B cell (primary cell): ENCODE results near the gene SKIC2. TPM values are rescaled to one million over a fixed set of nuclear protein-coding genes. Genes with fewer than 3 reads are reported as not detected.
A peak's percentile ranks its signal among the peaks of the same experiment; 100 is the strongest.
"Not testable (repeated sequence)": the region's sequence is repeated elsewhere in the genome, so short reads cannot be mapped to it uniquely, and the experiment has no call there.

ENCODE experiments used
- ATAC-seq: fragments of 200-7000 bp; cut with Tn5 transposase; one replicate; pipeline ENCODE4 v1.10.0; 2021; ENCODE audit warnings: low read depth, mild to moderate bottlenecking, moderate number of reproducible peaks, moderate library complexity
- CTCF ChIA-PET: fragments of 350-600 bp; sonication (Branson Sonifier 250); formaldehyde crosslinking; loops from one replicate; lab custom pipeline; 2021; ENCODE audit warnings: antibody characterized with exemption, inconsistent platforms; lab: Charles Lee
- POLR2A ChIA-PET: fragments of 350-600 bp; sonication (Branson Sonifier 250); formaldehyde crosslinking; loops from one replicate; lab custom pipeline; 2021; ENCODE audit warnings: antibody characterized with exemption; lab: Charles Lee
- DNase-seq: peaks from one replicate; pipeline ENCODE4 v3.0.0; 2013
- H2AFZ ChIP-seq: 2 replicates; pipeline ENCODE4 v1.6.1; 2012; ENCODE audit warnings: mild to moderate bottlenecking, low read depth, low read length; ENCODE audit not compliant: insufficient read depth, poor library complexity, severe bottlenecking
- H3K27ac ChIP-seq, 2 donors: 1 replicate in 1 of 2; 2 replicates in 1 of 2; pipeline ENCODE4 v1.5.1; 2012 to 2013; ENCODE audit warnings: low read length in 2 of 2, mild to moderate bottlenecking in 2 of 2, moderate library complexity in 1 of 2
- H3K27me3 ChIP-seq, 4 experiments: fragments of 200-600 bp in 1 of 4; sonication (generic) in 1 of 4; replicated peaks in 1 of 4; 1 replicate in 2 of 4; 2 replicates in 2 of 4; pipeline versions ENCODE4 v1.6.1 to v1.7.0; 2013 to 2016; ENCODE audit warnings: low read length in 3 of 4, mild to moderate bottlenecking in 2 of 4, mixed read lengths in 1 of 4, moderate library complexity in 1 of 4; ENCODE audit not compliant: insufficient read depth in 4 of 4, control insufficient read depth in 3 of 4; ENCODE audit errors: control extremely low read depth in 1 of 4
- H3K36me3 ChIP-seq, 2 experiments: replicated peaks in 1 of 2; 1 replicate in 1 of 2; 2 replicates in 1 of 2; pipeline versions ENCODE4 v1.6.1 to v1.7.1; 2013; ENCODE audit warnings: low read length in 1 of 2; ENCODE audit not compliant: insufficient read depth in 2 of 2, control insufficient read depth in 1 of 2; ENCODE audit errors: control extremely low read depth in 1 of 2, extremely low read depth in 1 of 2
- H3K4me1 ChIP-seq, 2 donors: fragments of 200-600 bp in 1 of 2; sonication (generic) in 1 of 2; 1 replicate in 1 of 2; 2 replicates in 1 of 2; pipeline versions ENCODE4 v1.5.1 to v1.6.1; 2013 to 2017; ENCODE audit warnings: low read length in 2 of 2; ENCODE audit not compliant: control insufficient read depth in 2 of 2, insufficient read depth in 2 of 2
- H3K4me2 ChIP-seq: replicated peaks from 2 replicates; pipeline ENCODE3; 2012; ENCODE audit warnings: mild to moderate bottlenecking, low read depth, low read length; ENCODE audit not compliant: poor library complexity, severe bottlenecking
- H3K4me3 ChIP-seq, 5 experiments: fragments of 200-600 bp in 1 of 5; sonication (generic) in 1 of 5; 1 replicate in 3 of 5; 2 replicates in 2 of 5; pipeline versions ENCODE4 v1.5.1 to v1.7.0; 2011 to 2016; ENCODE audit warnings: low read length in 4 of 5, mild to moderate bottlenecking in 4 of 5, low read depth in 2 of 5, control low read depth in 1 of 5, moderate library complexity in 1 of 5; ENCODE audit not compliant: insufficient read depth in 1 of 5; ENCODE audit errors: control extremely low read depth in 1 of 5, extremely low read depth in 1 of 5
- H3K79me2 ChIP-seq: fragments of 200-600 bp; sonication (generic); one replicate; pipeline ENCODE4 v1.6.0; 2016; ENCODE audit warnings: low read length; ENCODE audit not compliant: control insufficient read depth, insufficient read depth
- H3K9ac ChIP-seq: fragments of 200-600 bp; sonication (generic); 2 replicates; pipeline ENCODE4 v1.6.1; 2017; ENCODE audit warnings: mild to moderate bottlenecking, low read length, moderate library complexity
- H3K9me3 ChIP-seq, 3 donors: one replicate each; pipeline versions ENCODE4 v1.6.1 to v1.7.1; 2013; ENCODE audit warnings: low read length in 2 of 3; ENCODE audit not compliant: control insufficient read depth in 2 of 3, insufficient read depth in 1 of 3; ENCODE audit errors: control extremely low read depth in 1 of 3
- H4K20me1 ChIP-seq: 2 replicates; pipeline ENCODE4 v1.6.0; 2012; ENCODE audit warnings: mild to moderate bottlenecking, low read length; ENCODE audit not compliant: insufficient read depth, control insufficient read depth, poor library complexity, severe bottlenecking
- H3K27ac Mint-ChIP-seq: one replicate; pipeline ENCODE4 v1.8.0; 2021; ENCODE audit warnings: mixed read lengths
- H3K27me3 Mint-ChIP-seq: one replicate; pipeline ENCODE4 v1.8.0; 2021; ENCODE audit warnings: mixed read lengths
- H3K4me1 Mint-ChIP-seq: one replicate; pipeline ENCODE4 v1.8.0; 2021; ENCODE audit warnings: mixed read lengths
- H3K4me3 Mint-ChIP-seq: one replicate; pipeline ENCODE4 v1.8.0; 2021; ENCODE audit warnings: mixed read lengths
- H3K9me3 Mint-ChIP-seq: one replicate; pipeline ENCODE4 v1.8.0; 2022; ENCODE audit warnings: mixed read lengths; ENCODE audit not compliant: insufficient read depth
- WGBS: methylation state at CpG from one replicate; pipeline ENCODE4 v1.1.5; 2013; ENCODE audit warnings: missing lambda C conversion rate; ENCODE audit not compliant: insufficient coverage; 5-methylcytosine and 5-hydroxymethylcytosine counted together
- intact Hi-C: fragments of 100-400 bp; cut with micrococcal nuclease; formaldehyde crosslinking; loops from one replicate; pipeline ENCODE4 v1.10.0; 2022
- polyA plus RNA-seq: library from polyadenylated mRNA; depleted of rRNA; stranded (reverse); fragments of >200 nt; gene quantifications from 2 replicates; pipeline ENCODE4 v1.2.3, GENCODE V29; 2012
- total RNA-seq, 2 donors: library from RNA; stranded (reverse); fragments of 120-200 nt in 1 of 2; gene quantifications; 1 replicate in 1 of 2; 2 replicates in 1 of 2; pipeline versions ENCODE4 v1.2.3 to v1.2.4, GENCODE V29; 2013 to 2022

SKIC2 gene
- total and polyA plus RNA-seq, 2 donors (not counting 1 experiment from before 2014, with no cell fraction given) = 93.1 to 119 TPM

GRCh38 chr6:32002546-32003268 is 43.7 kb downstream of the SKIC2 start:
- H3K9me3 ChIP-seq, H3K4me2 ChIP-seq, CTCF ChIA-PET, H3K9ac ChIP-seq, H3K4me3 ChIP-seq, H3K9me3 Mint-ChIP-seq, H4K20me1 ChIP-seq, intact Hi-C loops, H3K4me3 Mint-ChIP-seq, ATAC-seq, H3K4me1 Mint-ChIP-seq, DNase-seq, H3K79me2 ChIP-seq, H3K27me3 Mint-ChIP-seq, POLR2A ChIA-PET, H3K27ac Mint-ChIP-seq, H3K27ac ChIP-seq, H3K36me3 ChIP-seq, H3K27me3 ChIP-seq, H3K4me1 ChIP-seq, H2AFZ ChIP-seq: not testable (repeated sequence)
- no CpG with 5 or more reads among the region's 15 CpGs for WGBS

- H3K27me3 Mint-ChIP-seq = not testable (repeated sequence)
These were observed 44.3 kb downstream of the SKIC2 start for GRCh38 chr6:32003301-32003700.

GRCh38 chr6:32004393-32004792 is 45.4 kb downstream of the SKIC2 start:
- DNase-seq, H3K4me3 ChIP-seq, H3K9ac ChIP-seq, H3K27me3 ChIP-seq, H4K20me1 ChIP-seq, H3K4me3 Mint-ChIP-seq, intact Hi-C loops, H3K9me3 Mint-ChIP-seq, H3K4me1 ChIP-seq, H3K27ac ChIP-seq, H3K9me3 ChIP-seq, H3K27ac Mint-ChIP-seq, H3K79me2 ChIP-seq, H3K4me2 ChIP-seq, H3K27me3 Mint-ChIP-seq, H2AFZ ChIP-seq, H3K4me1 Mint-ChIP-seq, ATAC-seq, POLR2A ChIA-PET, H3K36me3 ChIP-seq, CTCF ChIA-PET: not testable (repeated sequence)
- WGBS = no CpG with 5 or more reads among the region's 4 CpGs

More at GRCh38 chr6:32003301-32003700, 44.3 kb downstream of the SKIC2 start:
- H3K9me3 ChIP-seq, H3K4me3 Mint-ChIP-seq, POLR2A ChIA-PET, H3K9ac ChIP-seq, H3K79me2 ChIP-seq, DNase-seq, H3K4me1 ChIP-seq, CTCF ChIA-PET, H2AFZ ChIP-seq, H3K27ac ChIP-seq, H3K4me1 Mint-ChIP-seq, H3K4me2 ChIP-seq, H3K27me3 ChIP-seq, H4K20me1 ChIP-seq, H3K36me3 ChIP-seq, intact Hi-C loops, H3K9me3 Mint-ChIP-seq, ATAC-seq, H3K27ac Mint-ChIP-seq, H3K4me3 ChIP-seq: not testable (repeated sequence)
- WGBS = no CpG with 5 or more reads among the region's 7 CpGs

- H3K4me3 Mint-ChIP-seq, H3K4me3 ChIP-seq, H3K4me1 Mint-ChIP-seq, DNase-seq, H3K27me3 Mint-ChIP-seq, H3K4me1 ChIP-seq, H3K9me3 ChIP-seq, POLR2A ChIA-PET, H3K27ac ChIP-seq, H3K4me2 ChIP-seq, H3K9me3 Mint-ChIP-seq, H3K36me3 ChIP-seq, H3K79me2 ChIP-seq, H3K27ac Mint-ChIP-seq, H3K27me3 ChIP-seq, CTCF ChIA-PET, intact Hi-C loops, H4K20me1 ChIP-seq, H2AFZ ChIP-seq, H3K9ac ChIP-seq: not testable (repeated sequence)
- ATAC-seq = peak; percentile 47
- 74% methylated on average over 7 of the region's 13 CpGs for WGBS
These were observed 46.0 kb downstream of the SKIC2 start for GRCh38 chr6:32004864-32005537.
